ENCODE results near the gene CEP135.

GRCh38 chr4:56055991-56056390 lies 107.2 kb downstream of the CEP135 start:
- TF ChIP-seq CTCF (IDR thresholded peaks at IDR 0.05), result no peak
- no peak for TF ChIP-seq POLR2AphosphoS5 (IDR thresholded peaks at IDR 0.05)

All from sigmoid colon (tissue), 4 donors.